Neutrophil (primary cell): ENCODE data around the gene RAB27B.

Source experiments
- H3K27ac ChIP-seq: fragments of 200-600 bp; sonication (generic); 2 replicates; pipeline ENCODE4 v1.5.1; 2016; ENCODE audit warnings: mild to moderate bottlenecking, moderate library complexity
- H3K27me3 ChIP-seq: fragments of 200-600 bp; sonication (generic); 2 replicates; pipeline ENCODE4 v1.6.0; 2016; ENCODE audit warnings: mild to moderate bottlenecking
- H3K36me3 ChIP-seq: fragments of 200-600 bp; sonication (generic); 2 replicates; pipeline ENCODE4 v1.5.1; 2017
- H3K4me1 ChIP-seq, 2 experiments: fragments of 200-600 bp in 1 of 2; sonication (generic) in 1 of 2; 1 replicate in 1 of 2; 2 replicates in 1 of 2; pipeline versions ENCODE4 v1.5.1 to v1.6.1; 2013 to 2016; ENCODE audit warnings: low read depth in 1 of 2, low read length in 1 of 2, mild to moderate bottlenecking in 1 of 2, moderate library complexity in 1 of 2; ENCODE audit not compliant: control insufficient read depth in 1 of 2, insufficient read depth in 1 of 2
- H3K4me3 ChIP-seq, 2 experiments: fragments of 200-600 bp in 1 of 2; sonication (generic) in 1 of 2; 1 replicate in 1 of 2; 2 replicates in 1 of 2; pipeline ENCODE4 v1.5.1; 2013 to 2016; ENCODE audit warnings: low read depth in 1 of 2, low read length in 1 of 2, mild to moderate bottlenecking in 1 of 2, moderate library complexity in 1 of 2
- H3K9me3 ChIP-seq: fragments of 200-600 bp; sonication (generic); 2 replicates; pipeline ENCODE4 v1.5.1; 2016
- TF ChIP-seq, protein P1 (sequence below): fragments of 200-600 bp; sonication (generic); IDR thresholded peaks from 2 replicates; pipeline ENCODE4 v1.5.1; 2016; ENCODE audit warnings: antibody characterized with exemption

RAB27B gene

GRCh38 chr18:54911551-54911950 is 83.3 kb downstream of the RAB27B start:
- TF ChIP-seq, protein P1, sequence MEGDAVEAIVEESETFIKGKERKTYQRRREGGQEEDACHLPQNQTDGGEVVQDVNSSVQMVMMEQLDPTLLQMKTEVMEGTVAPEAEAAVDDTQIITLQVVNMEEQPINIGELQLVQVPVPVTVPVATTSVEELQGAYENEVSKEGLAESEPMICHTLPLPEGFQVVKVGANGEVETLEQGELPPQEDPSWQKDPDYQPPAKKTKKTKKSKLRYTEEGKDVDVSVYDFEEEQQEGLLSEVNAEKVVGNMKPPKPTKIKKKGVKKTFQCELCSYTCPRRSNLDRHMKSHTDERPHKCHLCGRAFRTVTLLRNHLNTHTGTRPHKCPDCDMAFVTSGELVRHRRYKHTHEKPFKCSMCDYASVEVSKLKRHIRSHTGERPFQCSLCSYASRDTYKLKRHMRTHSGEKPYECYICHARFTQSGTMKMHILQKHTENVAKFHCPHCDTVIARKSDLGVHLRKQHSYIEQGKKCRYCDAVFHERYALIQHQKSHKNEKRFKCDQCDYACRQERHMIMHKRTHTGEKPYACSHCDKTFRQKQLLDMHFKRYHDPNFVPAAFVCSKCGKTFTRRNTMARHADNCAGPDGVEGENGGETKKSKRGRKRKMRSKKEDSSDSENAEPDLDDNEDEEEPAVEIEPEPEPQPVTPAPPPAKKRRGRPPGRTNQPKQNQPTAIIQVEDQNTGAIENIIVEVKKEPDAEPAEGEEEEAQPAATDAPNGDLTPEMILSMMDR = no peak

DNA sequence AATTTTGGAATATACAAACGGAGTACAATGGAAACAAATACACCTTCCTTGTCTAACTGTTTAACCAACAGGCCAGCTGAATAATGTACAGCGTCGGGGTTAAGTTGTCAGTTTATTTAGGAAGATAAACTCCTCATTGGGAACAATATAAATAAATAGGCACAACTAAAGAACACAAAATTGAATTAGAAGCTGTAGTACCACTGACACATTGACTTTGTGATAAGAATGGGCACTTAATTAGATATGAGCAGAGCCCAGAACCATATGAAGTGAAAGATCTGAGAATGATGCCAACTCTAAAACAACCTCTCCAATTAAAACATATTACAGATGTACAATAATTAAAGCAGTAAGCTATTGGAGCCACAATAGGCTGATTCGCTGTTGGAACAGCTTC is 86.5 kb downstream of the RAB27B start:
- Histone ChIP-seq H3K27me3 (no peaks in the 10 kb centered on the region), H3K4me1 (no peaks in the 10 kb centered on the region), H3K4me3 (no peak overlapping the region)

More at GRCh38 chr18:54911551-54911950, 83.3 kb downstream of the RAB27B start:
- H3K4me1 ChIP-seq = no peaks in the 10 kb centered on the region
- H3K36me3 ChIP-seq = no peaks in the 10 kb centered on the region
- H3K27me3 ChIP-seq = no peaks in the 10 kb centered on the region
- no peak overlapping the region for H3K4me3 ChIP-seq
- no peak overlapping the region for H3K27ac ChIP-seq
- no peaks in the 10 kb centered on the region for H3K9me3 ChIP-seq

GRCh38 chr18:54916507-54916906 is 88.2 kb downstream of the RAB27B start:
- Histone ChIP-seq H3K4me1 (no peaks in the 10 kb centered on the region), H3K36me3 (no peaks in the 10 kb centered on the region), H3K27ac (no peak overlapping the region), H3K9me3 (no peaks in the 10 kb centered on the region), H3K4me3 (no peak overlapping the region), H3K27me3 (no peaks in the 10 kb centered on the region)
- TF ChIP-seq, protein P1 = no peak

More for the DNA sequence above, 86.5 kb downstream of the RAB27B start:
- H3K27ac ChIP-seq = no peak overlapping the region
- TF ChIP-seq, protein P1 = no peak
- H3K9me3 ChIP-seq = no peaks in the 10 kb centered on the region
- no peaks in the 10 kb centered on the region for H3K36me3 ChIP-seq

DNA sequence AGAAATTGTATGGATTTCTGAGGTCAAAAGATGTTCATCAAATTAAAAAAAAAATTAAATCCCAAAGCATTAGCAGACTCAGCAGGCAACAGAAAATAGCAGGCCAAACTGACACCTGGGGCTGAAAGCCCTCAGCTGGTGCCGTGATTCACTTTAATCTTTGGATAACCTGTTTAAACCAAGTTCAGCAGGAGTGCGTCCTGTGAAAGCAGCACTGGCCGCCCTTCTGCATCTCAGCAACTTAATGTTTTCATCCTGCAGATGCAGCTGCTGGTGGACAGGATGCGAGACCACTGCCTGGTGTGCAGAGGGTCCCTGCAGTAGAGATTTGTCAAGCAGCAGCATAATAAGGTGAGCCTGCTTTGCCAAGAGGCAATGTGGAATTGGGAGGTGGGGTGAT is 89.8 kb downstream of the RAB27B start:
- H3K9me3 ChIP-seq = no peaks in the 10 kb centered on the region
- no peak overlapping the region for H3K4me3 ChIP-seq
- no peaks in the 10 kb centered on the region for H3K4me1 ChIP-seq
- H3K27ac ChIP-seq = no peak overlapping the region
- H3K36me3 ChIP-seq = no peaks in the 10 kb centered on the region
- TF ChIP-seq, protein P1 = no peak
- no peaks in the 10 kb centered on the region for H3K27me3 ChIP-seq

DNA sequence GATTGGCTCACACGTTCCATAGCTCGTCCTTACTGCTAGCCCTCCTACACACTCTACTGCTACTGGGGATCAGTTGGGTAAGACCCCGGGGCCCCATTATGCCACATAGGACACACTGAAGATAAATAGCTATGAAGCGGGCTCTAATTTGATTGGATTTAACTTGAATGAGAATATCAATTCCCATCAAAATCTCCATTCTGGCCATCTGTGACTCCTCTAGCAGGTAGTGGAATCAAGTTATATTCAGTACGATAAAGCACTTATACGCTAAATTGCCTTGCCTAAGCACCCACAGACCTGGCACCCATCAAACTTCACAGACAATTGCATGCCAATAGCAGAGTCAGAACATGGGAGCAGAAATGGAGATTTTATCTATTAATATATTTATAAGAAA is 91.1 kb downstream of the RAB27B start:
- H3K9me3 ChIP-seq = no peaks in the 10 kb centered on the region
- no peaks in the 10 kb centered on the region for H3K4me1 ChIP-seq
- H3K4me3 ChIP-seq = no peak overlapping the region
- TF ChIP-seq, protein P1 = no peak
- no peak overlapping the region for H3K27ac ChIP-seq
- no peaks in the 10 kb centered on the region for H3K36me3 ChIP-seq
- H3K27me3 ChIP-seq = no peaks in the 10 kb centered on the region
